Adrenal gland (tissue), 5 donors: ENCODE measurements around the gene C1QL4.

Source experiments
- CTCF ChIP-seq, 6 experiments: fragments of 450-650 bp in 4 of 6; fragments of 200-600 bp in 2 of 6; sonication (generic) in 1 of 6; IDR thresholded peaks; 1 replicate in 5 of 6; 2 replicates in 1 of 6; pipeline versions ENCODE4 v1.5.1 to v1.8.0; 2016 to 2021; ENCODE audit warnings: antibody characterized with exemption in 6 of 6, mild to moderate bottlenecking in 2 of 6, moderate library complexity in 1 of 6
- POLR2A ChIP-seq, 2 donors: fragments of 450-650 bp; IDR thresholded peaks; one replicate each; pipeline ENCODE4 v1.6.1; 2017; ENCODE audit warnings: antibody characterized with exemption in 2 of 2, mild to moderate bottlenecking in 2 of 2, moderate library complexity in 1 of 2
- donor health status: DM: no; HTN: no; CAD: no.

DNA sequence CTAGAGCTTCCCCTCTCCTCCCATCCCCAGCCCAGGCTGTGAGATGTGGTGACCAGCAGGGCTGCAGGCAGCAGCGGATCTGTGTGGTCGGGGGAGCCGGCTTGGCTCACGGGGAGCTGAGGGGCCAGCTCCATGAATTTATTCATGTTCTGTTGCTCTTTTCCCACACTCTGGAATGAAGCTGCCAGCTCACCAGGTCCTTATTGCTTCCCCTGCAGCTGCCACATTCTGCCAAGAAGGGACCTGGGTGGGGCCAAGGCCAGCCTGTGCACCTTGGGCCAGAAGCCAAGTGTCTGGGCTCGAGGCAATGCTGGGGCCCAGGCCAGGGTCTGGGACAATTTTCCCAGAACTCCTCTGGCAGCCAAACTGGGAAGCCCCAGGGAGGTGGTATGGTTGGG, 2.5 kb upstream of the C1QL4 start:
- TF ChIP-seq CTCF (IDR thresholded peaks at IDR 0.05), result no peak
- no peak for TF ChIP-seq POLR2A (IDR thresholded peaks at IDR 0.05)
